HG03135 (cell line): ENCODE measurements around the gene TNIK.

Experiments used
- ATAC-seq: cut with Tn5 transposase; IDR thresholded peaks from one replicate; pipeline ENCODE4 v1.9.1; 2021; ENCODE audit warnings: mild to moderate bottlenecking, moderate library complexity; ENCODE audit not compliant: unreplicated experiment

Gene TNIK

GRCh38 chr3:171023566-171023965 lies 436.6 kb downstream of the TNIK start:
- ATAC-seq, result no peak

GRCh38 chr3:171021377-171021776 lies 438.8 kb downstream of the TNIK start:
- ATAC-seq, result no peak

- ATAC-seq, result no peak
Observed at GRCh38 chr3:171018156-171018935, 441.9 kb downstream of the TNIK start.

GRCh38 chr3:171013822-171014748 lies 446.1 kb downstream of the TNIK start:
- no peak for ATAC-seq

GRCh38 chr3:171011873-171012336 lies 448.3 kb downstream of the TNIK start:
- no peak for ATAC-seq
